Stimulated activated CD4-positive, alpha-beta T cell treated with anti-CD3 and anti-CD28 coated beads, Interleukin-12 subunit alpha, Interleukin-12 subunit beta, amount 100 ng/mL, for 24 hours (primary cell): ENCODE results near the gene CGB1.
A peak's percentile ranks its signal among the peaks of the same experiment; 100 is the strongest.
"Not testable (repeated sequence)": the region's sequence is repeated elsewhere in the genome, so short reads cannot be mapped to it uniquely, and the experiment has no call there.

Experiments
- DNase-seq, 2 experiments: peaks; one replicate each; pipeline ENCODE4 v3.0.0-alpha.2; 2020; ENCODE audit warnings: low read depth in 2 of 2

CGB1 gene

GRCh38 chr19:49058562-49058961, 21.9 kb upstream of the CGB1 start:
- no peak for DNase-seq

DNA sequence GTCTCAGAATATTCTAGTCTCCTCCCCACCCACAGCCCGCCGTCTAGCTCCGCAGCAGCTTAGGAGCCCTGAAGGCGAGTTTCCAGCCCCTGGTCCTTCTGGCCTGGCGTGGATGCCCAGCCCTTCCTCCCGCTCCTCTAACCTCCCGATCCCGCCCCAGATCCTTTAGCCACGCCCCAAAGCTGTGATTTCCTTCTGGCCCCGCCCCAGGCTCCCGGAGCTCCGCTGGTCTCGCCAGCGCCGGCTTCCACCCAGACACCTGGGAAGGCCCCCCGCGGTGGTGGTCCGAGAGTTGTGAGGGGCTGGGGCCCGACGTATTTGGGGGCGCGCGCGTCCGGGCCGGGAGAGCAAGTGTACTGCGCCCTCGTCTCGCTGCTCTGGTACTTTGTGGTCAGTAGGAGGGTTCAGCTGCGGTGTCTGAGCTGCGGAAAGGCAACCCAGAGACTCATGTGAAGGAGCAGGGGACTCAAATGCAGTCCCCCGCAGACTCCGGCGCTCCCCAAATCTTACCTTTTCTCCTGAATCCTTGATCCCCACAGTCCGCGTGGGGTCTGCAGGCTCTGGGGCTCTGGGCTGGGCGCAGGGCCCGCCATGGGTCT, 21.0 kb upstream of the CGB1 start, which contains the start of gene CGB7:
TSS of gene CGB7 (minus strand) at position 114 of the 599 bp plus-strand sequence. CDS start 2,374 bp downstream, outside the sequence.
- DNase-seq, result peak; percentile 17 to 48

- DNase-seq, result not testable (repeated sequence)
These were observed 20.4 kb upstream of the CGB1 start for GRCh38 chr19:49056902-49057596.

- DNase-seq, result peak in 1 of 2 experiments; percentile 44
These were observed 19.6 kb upstream of the CGB1 start for GRCh38 chr19:49056101-49056901.

DNA sequence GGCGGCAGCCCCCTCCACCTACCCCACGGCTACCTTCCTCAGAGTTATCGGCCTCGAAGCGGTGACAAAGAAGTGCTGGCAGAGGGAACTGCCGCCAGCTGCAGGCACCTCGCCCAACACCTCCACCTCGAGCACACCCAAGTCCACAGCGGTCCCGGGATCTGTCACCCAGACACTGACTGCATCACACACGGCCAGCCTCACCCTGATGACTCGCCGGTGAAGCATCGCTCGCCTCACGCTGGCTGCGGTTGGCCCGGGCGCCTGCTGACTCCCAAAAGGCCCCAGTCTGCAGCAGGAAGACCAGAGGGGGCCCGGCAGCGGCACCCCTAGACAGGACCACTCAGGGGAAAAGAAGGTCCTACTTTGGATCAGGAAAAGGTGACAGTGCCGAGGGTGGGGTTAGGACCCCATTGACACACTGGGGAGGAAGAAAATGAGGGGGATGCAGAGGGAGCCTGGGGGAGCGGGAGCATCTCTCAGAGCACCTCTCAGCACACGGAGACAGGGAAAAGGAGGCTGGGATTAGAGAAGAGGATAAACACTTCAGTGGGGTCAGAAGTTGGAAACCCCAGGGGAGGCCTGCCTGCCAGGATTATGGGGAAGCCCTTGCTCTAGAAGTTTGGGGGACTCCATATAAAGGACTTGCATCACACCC, 13.8 kb upstream of the CGB1 start:
- not testable (repeated sequence) for DNase-seq

- not testable (repeated sequence) for DNase-seq
These were observed 13.1 kb upstream of the CGB1 start for GRCh38 chr19:49049834-49050233.

- DNase-seq, result not testable (repeated sequence)
These were observed 12.3 kb upstream of the CGB1 start, which contains the start of gene CGB8 for GRCh38 chr19:49049011-49049410. Gene CGB8, minus strand, starts transcription at chr19:49049111. Its CDS starts 372 bp downstream, at chr19:49048739.

GRCh38 chr19:49043548-49043947, 6.9 kb upstream of the CGB1 start, which contains the start of gene CGB5:
Gene CGB5, plus strand, starts transcription at chr19:49043848. Its CDS starts 362 bp downstream, at chr19:49044210.
- DNase-seq, result not testable (repeated sequence)

GRCh38 chr19:49042666-49043065, 6.0 kb upstream of the CGB1 start:
- not testable (repeated sequence) for DNase-seq

DNA sequence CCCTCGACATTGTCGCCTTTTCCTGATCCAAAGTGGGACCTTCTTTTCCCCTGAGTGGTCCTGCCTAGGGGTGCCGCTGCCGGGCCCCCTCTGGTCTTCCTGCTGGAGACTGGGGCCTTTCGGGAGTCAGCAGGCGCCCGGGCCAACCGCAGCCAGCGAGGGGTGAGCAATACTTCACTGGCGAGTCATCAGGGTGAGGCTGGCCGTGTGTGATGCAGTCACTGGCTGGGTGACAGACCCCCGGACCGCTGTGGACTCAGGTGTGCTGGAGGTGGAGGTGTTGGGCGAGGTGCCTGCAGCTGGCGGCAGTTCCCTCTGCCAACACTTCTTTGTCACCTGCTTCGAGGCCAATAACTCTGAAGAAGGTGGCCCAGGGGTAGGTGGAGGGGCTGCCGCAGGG, 5.5 kb upstream of the CGB1 start:
- DNase-seq, result no peak

- DNase-seq, result not testable (repeated sequence)
These were observed 3.0 kb upstream of the CGB1 start for GRCh38 chr19:49039736-49040135.

DNA sequence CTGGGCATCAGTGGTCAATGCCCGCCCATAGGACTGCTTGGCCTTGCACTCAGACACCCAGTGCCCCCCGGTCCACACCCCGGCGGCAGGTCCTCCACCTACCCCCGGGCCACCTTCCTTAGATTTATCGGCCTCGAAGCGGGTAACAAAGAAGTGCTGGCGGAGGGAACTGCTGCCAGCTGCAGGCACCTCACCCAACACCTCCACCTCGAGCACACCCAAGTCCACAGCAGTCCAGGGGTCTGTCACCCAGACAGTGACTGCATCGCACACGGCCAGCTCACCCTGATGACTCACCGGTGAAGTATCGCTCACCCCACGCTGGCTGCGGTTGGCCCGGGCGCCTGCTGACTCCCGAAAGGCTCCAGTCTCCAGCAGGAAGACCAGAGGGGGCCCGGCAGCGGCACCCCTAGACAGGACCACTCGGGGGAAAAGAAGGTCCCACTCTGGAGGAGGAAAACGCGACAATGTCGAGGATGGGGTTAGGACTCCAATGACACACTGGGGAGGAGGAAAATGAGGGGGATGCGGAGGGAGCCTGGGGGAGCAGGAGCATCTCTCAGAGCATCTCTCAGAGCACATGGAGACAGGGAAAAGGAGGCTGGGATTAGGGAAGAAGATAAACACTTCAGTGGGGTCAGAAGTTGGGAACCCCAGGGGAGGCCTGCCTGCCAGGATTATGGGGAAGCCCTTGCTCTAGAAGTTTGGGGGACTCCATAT, 2.0 kb upstream of the CGB1 start:
- not testable (repeated sequence) for DNase-seq

DNA sequence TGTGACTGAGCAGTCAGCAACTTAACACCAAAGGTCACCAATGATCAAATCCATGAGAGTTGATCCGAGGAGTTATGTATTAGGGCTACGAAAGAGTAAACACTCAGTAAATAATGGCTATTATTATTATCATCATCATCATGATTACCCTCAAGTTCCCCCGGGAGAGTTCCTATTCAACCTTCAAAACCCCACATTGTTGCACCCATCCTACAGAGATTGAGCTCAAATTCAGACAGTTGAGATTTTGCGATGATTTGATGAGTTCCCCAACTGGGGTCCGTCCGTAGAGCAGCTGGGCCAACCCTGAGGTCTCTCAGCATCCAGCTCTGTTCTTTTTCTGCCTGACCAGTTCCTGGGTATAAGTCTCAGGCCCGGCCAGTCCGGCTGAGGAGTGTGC, 1.4 kb upstream of the CGB1 start:
- DNase-seq, result not testable (repeated sequence)

GRCh38 chr19:49031642-49032301, 4.9 kb downstream of the CGB1 start, which contains the start of gene CGB2:
Gene CGB2, plus strand, starts transcription at chr19:49031890. Its CDS starts 206 bp downstream, at chr19:49032096.
- DNase-seq, result peak; percentile 44 to 71

DNA sequence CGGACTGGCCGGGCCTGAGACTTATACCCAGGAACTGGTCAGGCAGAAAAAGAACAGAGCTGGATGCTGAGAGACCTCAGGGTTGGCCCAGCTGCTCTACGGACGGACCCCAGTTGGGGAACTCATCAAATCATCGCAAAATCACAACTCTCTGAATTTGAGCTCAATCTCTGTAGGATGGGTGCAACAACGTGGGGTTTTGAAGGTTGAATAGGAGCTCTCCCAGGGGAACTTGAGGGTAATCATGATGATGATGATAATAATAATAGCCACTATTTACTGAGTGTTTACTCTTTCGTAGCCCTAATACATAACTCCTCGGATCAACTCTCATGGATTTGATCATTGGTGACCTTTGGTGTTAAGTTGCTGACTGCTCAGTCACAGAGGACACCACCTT, 6.4 kb downstream of the CGB1 start:
- DNase-seq, result not testable (repeated sequence)

DNA sequence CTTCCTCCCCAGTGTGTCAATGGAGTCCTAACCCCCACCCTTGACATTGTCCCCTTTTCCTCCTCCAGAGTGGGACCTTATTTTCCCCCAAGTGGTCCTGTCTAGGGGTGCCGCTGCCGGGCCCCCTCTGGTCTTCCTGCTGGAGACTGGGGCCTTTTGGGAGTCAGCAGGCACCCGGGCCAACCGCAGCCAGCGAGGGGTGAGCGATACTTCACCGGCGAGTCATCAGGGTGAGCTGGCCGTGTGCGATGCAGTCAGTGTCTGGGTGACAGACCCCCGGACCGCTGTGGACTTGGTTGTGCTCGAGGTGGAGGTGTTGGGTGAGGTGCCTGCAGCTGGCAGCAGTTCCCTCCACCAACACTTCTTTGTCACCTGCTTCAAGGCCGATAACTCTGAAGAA, 6.9 kb downstream of the CGB1 start:
- not testable (repeated sequence) for DNase-seq

DNA sequence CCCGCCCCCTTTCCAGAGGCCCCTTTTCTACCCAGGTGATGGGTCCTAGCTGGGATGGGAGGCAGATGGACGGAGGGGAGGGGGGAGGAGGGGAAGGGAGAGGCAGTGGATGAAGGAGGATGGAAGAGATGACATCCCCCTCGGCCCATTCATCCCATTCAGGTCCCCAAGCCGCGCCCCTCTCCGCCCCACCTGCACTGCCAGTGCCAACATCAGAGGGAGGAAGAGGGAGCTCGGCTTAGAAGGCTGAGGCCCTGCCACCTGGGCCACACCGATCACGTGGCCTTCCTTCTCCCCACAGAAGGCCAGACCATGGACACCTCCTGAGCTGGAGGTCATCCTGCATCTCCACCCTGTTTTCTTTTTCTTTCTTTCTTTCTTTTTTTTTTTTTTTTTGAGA, 8.0 kb downstream of the CGB1 start:
- DNase-seq, result not testable (repeated sequence)

DNA sequence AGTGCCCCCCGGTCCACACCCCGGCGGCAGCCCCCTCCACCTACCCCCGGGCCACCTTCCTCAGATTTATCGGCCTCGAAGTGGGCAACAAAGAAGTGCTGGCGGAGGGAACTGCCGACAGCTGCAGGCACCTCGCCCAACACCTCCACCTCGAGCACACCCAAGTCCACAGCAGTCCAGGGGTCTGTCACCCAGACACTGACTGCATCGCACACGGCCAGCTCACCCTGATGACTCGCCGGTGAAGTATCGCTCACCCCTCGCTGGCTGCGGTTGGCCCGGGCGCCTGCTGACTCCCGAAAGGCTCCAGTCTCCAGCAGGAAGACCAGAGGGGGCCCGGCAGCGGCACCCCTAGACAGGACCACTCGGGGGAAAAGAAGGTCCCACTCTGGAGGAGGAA, 11.1 kb downstream of the CGB1 start:
- not testable (repeated sequence) for DNase-seq

GRCh38 chr19:49025088-49025487, 11.6 kb downstream of the CGB1 start:
- DNase-seq, result not testable (repeated sequence)

GRCh38 chr19:49024233-49024632, 12.5 kb downstream of the CGB1 start, which contains the start of gene CGB3:
Gene CGB3, minus strand, starts transcription at chr19:49024333. Its CDS starts 362 bp downstream, at chr19:49023971.
- not testable (repeated sequence) for DNase-seq
